Mesenchymal stem cell (in vitro differentiated cells and primary cell): ENCODE measurements around the gene CUX1.

Source experiments
- DNase-seq: peaks from one replicate; pipeline ENCODE4 v3.0.0-alpha.2; 2013
- H2AFZ ChIP-seq: one replicate; pipeline ENCODE4 v1.6.1; 2013; ENCODE audit warnings: low read depth, mild to moderate bottlenecking, control low read depth, inconsistent platforms, low read length, moderate library complexity
- H2AK5ac ChIP-seq: 2 replicates; pipeline ENCODE4 v1.6.1; 2013; ENCODE audit warnings: low read length, moderate library complexity, mild to moderate bottlenecking, inconsistent platforms; ENCODE audit not compliant: severe bottlenecking
- H2BK120ac ChIP-seq: one replicate; pipeline ENCODE4 v1.6.1; 2013; ENCODE audit warnings: low read depth, mild to moderate bottlenecking, inconsistent platforms, low read length, moderate library complexity
- H2BK12ac ChIP-seq, 2 experiments: one replicate each; pipeline ENCODE4 v1.6.1; 2013; ENCODE audit warnings: inconsistent platforms in 2 of 2, low read length in 2 of 2, mild to moderate bottlenecking in 2 of 2, moderate library complexity in 2 of 2, control low read depth in 1 of 2
- H2BK15ac ChIP-seq: one replicate; pipeline ENCODE4 v1.6.1; 2013; ENCODE audit warnings: mild to moderate bottlenecking, low read depth, inconsistent platforms; ENCODE audit not compliant: poor library complexity, severe bottlenecking
- H2BK5ac ChIP-seq: 2 replicates; pipeline ENCODE4 v1.6.1; 2013; ENCODE audit warnings: low read depth, mild to moderate bottlenecking, low read length, control low read depth, inconsistent platforms; ENCODE audit not compliant: poor library complexity, severe bottlenecking
- H3K14ac ChIP-seq, 2 experiments: one replicate each; pipeline ENCODE4 v1.6.1; 2013; ENCODE audit warnings: inconsistent platforms in 2 of 2, low read length in 2 of 2, control low read depth in 1 of 2, mild to moderate bottlenecking in 1 of 2, moderate library complexity in 1 of 2
- H3K18ac ChIP-seq, 2 experiments: one replicate each; pipeline ENCODE4 v1.6.1; 2013; ENCODE audit warnings: inconsistent platforms in 2 of 2, low read length in 2 of 2, control low read depth in 1 of 2, low read depth in 1 of 2, mild to moderate bottlenecking in 1 of 2
- H3K23ac ChIP-seq, 2 experiments: one replicate each; pipeline ENCODE4 v1.6.1; 2013; ENCODE audit warnings: inconsistent platforms in 2 of 2, low read length in 2 of 2, mild to moderate bottlenecking in 2 of 2, moderate library complexity in 2 of 2, control low read depth in 1 of 2
- H3K27ac ChIP-seq: 2 replicates; pipeline ENCODE4 v1.5.1; 2013; ENCODE audit warnings: mild to moderate bottlenecking, moderate library complexity, low read length, control low read depth, inconsistent platforms; ENCODE audit not compliant: poor library complexity, severe bottlenecking
- H3K27me3 ChIP-seq, 2 experiments: 2 replicates each; pipeline versions ENCODE4 v1.6.1 to v1.7.0; 2013; ENCODE audit warnings: low read length in 2 of 2, mild to moderate bottlenecking in 2 of 2, moderate library complexity in 2 of 2, control low read depth in 1 of 2, inconsistent platforms in 1 of 2; ENCODE audit not compliant: control insufficient read depth in 1 of 2, insufficient read depth in 1 of 2
- H3K36me3 ChIP-seq, 2 experiments: 2 replicates each; pipeline versions ENCODE4 v1.6.1 to v1.7.0; 2013; ENCODE audit warnings: low read length in 2 of 2, control low read depth in 1 of 2, inconsistent platforms in 1 of 2, low read depth in 1 of 2, mild to moderate bottlenecking in 1 of 2; ENCODE audit not compliant: insufficient read depth in 2 of 2, control insufficient read depth in 1 of 2
- H3K4ac ChIP-seq, 2 experiments: one replicate each; pipeline ENCODE4 v1.6.1; 2013; ENCODE audit warnings: inconsistent platforms in 2 of 2, low read length in 2 of 2, mild to moderate bottlenecking in 2 of 2, moderate library complexity in 2 of 2, control low read depth in 1 of 2, low read depth in 1 of 2
- H3K4me1 ChIP-seq: 2 replicates; pipeline ENCODE4 v1.6.1; 2013; ENCODE audit warnings: low read depth, low read length, control low read depth; ENCODE audit not compliant: control insufficient read depth, insufficient read depth
- H3K4me2 ChIP-seq: 2 replicates; pipeline ENCODE4 v1.6.1; 2013; ENCODE audit warnings: low read length, mild to moderate bottlenecking, inconsistent platforms; ENCODE audit not compliant: poor library complexity, severe bottlenecking
- H3K4me3 ChIP-seq, 2 experiments: 2 replicates each; pipeline versions ENCODE4 v1.5.1 to v1.7.0; 2013; ENCODE audit warnings: low read length in 2 of 2, mild to moderate bottlenecking in 2 of 2, control low read depth in 1 of 2, low read depth in 1 of 2; ENCODE audit not compliant: insufficient read depth in 1 of 2
- H3K79me1 ChIP-seq: replicated peaks from 2 replicates; pipeline ENCODE4 v1.6.1; 2013; ENCODE audit warnings: mild to moderate bottlenecking, control low read depth, low read length, inconsistent platforms; ENCODE audit not compliant: poor library complexity, severe bottlenecking
- H3K9ac ChIP-seq: 2 replicates; pipeline ENCODE4 v1.7.0; 2013; ENCODE audit warnings: mild to moderate bottlenecking, low read length, moderate library complexity
- H3K9me3 ChIP-seq: 2 replicates; pipeline ENCODE4 v1.7.0; 2013; ENCODE audit warnings: mild to moderate bottlenecking, low read length; ENCODE audit not compliant: control insufficient read depth
- H4K8ac ChIP-seq: one replicate; pipeline ENCODE4 v1.6.1; 2013; ENCODE audit warnings: inconsistent platforms, mild to moderate bottlenecking, low read length, moderate library complexity
- H4K91ac ChIP-seq: one replicate; pipeline ENCODE4 v1.6.1; 2013; ENCODE audit warnings: mild to moderate bottlenecking, low read length, inconsistent platforms
- whole genome bisulfite sequencing: methylation state at CpG from one replicate; pipeline ENCODE4 v1.1.7; 2013; ENCODE audit warnings: mixed read lengths; 5-methylcytosine and 5-hydroxymethylcytosine counted together

CUX1 gene

DNA sequence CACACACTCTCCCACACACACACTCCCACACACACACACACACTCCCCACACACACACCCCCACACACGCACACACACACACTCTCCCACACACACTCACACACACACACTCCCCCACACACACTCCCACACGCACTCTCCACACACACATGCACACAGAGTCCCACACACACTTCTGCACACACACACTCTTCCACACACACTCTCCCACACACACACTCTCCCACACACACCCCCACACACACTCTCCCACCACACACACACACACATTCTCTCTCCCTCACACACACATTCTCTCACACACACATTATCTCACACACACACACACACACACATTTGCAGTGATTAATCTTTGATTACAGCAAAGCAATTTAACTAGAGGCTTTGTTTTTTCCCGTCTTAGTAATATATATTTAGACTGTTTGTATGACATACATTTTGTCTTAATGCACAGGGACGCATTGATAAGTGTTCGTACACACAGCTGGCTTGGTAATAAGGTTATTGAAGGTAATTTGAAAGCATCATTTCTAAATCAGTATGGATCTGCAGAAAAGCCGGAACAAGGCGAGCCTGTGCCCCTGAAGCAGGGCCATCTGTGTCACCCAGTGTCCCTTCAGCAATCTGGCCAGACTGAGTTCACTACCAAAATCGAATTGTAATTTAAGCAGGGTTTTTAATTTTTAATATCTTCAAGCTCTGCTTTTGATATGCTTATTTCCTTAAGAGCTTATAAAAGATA is 399.3 kb downstream of the CUX1 start:
- Histone ChIP-seq H3K4me1 (peaks cover 6% of the 10 kb centered on the region), H3K4ac (no peak overlapping the region), H2BK12ac (no peak overlapping the region), H3K14ac (peak overlapping the region in 1 of 2 experiments; percentile 55), H3K79me1 (peaks cover 9% of the 10 kb centered on the region), H3K27ac (no peak overlapping the region), H3K4me3 (no peak overlapping the region), H2BK15ac (no peak overlapping the region), H3K27me3 (no peaks in the 10 kb centered on the region), H3K9ac (no peak overlapping the region), H3K4me2 (no peak overlapping the region), H2BK120ac (no peak overlapping the region), H2BK5ac (no peak overlapping the region), H4K8ac (no peak overlapping the region), H2AK5ac (no peak overlapping the region), H3K18ac (no peak overlapping the region), H4K91ac (no peak overlapping the region), H3K9me3 (no peaks in the 10 kb centered on the region), H3K23ac (peak overlapping the region in 1 of 2 experiments; percentile 42), H2AFZ (no peak overlapping the region), H3K36me3 (peaks cover 5 to 33% of the 10 kb centered on the region in 2 experiments)
- no peak for DNase-seq
- WGBS, result 87% methylated on average over 6 of the region's 8 CpGs

DNA sequence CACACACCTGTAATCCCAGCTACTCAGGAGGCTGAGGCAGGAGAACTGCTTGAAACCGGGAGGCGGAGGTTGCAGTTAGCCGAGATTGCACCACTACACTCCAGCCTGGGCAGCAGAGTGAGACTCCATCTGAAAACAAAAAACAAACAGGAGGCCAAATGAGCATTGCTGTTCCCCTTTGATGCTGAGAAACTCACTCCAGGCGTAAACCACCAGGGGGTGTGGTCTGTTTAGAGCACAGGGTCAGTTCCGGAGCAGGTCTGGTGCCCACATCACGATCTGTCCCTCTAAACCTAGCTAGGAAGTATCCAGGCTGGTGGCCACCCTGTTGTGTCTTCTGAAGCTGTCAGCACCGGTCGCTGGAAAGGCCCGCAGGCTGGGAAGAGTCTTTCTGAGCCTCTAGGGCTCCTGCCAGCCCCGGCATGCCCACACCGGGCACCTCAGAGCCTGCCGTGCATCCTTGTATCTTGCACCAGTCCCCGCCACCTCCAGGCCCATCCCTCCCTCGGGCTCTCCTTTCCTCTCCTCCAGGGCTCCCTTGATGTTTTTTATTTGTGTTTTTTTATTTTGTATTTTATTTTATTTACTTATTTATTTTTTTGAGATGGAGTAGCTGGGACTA is 402.9 kb downstream of the CUX1 start:
- no peak overlapping the region for H3K23ac ChIP-seq
- no peaks in the 10 kb centered on the region for H3K27me3 ChIP-seq
- peak overlapping the region in 1 of 2 experiments; percentile 59 for H2BK12ac ChIP-seq
- H3K9me3 ChIP-seq, result no peaks in the 10 kb centered on the region
- no peak overlapping the region for H3K4ac ChIP-seq
- H3K79me1 ChIP-seq, result peaks cover 10% of the 10 kb centered on the region
- H4K8ac ChIP-seq, result no peak overlapping the region
- H2AFZ ChIP-seq, result no peak overlapping the region
- no peak for DNase-seq
- H4K91ac ChIP-seq, result no peak overlapping the region
- H2BK5ac ChIP-seq, result no peak overlapping the region
- H3K4me3 ChIP-seq, result no peak overlapping the region
- no peak overlapping the region for H2BK15ac ChIP-seq
- H3K4me2 ChIP-seq, result no peak overlapping the region
- H3K14ac ChIP-seq, result no peak overlapping the region
- H3K36me3 ChIP-seq, result peaks cover 9 to 24% of the 10 kb centered on the region in 2 experiments
- no peak overlapping the region for H2AK5ac ChIP-seq
- H3K9ac ChIP-seq, result no peak overlapping the region
- no peak overlapping the region for H3K18ac ChIP-seq
- H3K4me1 ChIP-seq, result peaks cover 8% of the 10 kb centered on the region
- no peak overlapping the region for H3K27ac ChIP-seq
- no peak overlapping the region for H2BK120ac ChIP-seq
- 94% methylated on average over 9 of the region's 14 CpGs for WGBS

DNA sequence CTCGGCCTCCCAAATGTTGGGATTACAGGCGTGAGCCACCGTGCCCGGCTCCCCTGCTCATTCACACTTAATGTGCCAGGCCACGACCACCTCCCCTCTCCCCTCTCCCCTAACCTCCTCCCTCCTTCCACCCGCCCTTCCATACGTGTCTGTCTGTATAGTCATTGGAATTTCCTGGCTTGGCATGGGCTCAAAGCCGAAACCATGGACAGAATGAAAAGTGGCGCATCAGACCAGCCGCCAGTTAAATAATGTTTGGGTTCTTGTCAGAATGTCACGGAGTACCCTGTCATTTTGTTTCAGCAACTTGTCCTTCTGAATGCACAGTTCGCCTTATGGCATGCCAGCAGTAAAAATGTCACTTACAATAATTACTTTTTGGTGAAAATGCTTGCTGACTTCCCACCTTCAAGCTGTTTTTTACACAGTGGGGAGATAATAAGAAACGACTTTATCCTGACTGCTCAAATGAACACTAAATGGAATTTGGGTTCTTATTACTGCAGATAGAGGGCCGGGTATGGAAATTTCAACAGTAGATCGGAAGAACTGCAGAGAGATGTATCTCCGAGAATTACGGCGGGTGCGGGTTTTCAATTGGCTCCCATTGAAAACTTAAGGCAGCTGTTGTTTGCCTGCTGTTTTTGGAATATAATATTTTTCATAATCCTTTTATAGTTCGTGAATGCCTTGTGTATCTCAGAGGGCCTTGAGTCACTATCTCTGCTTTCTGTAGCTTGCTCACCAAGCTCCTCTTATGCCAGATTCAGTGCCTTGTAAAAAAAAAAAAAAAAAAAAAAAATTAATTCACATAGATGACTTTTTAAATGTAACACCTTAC is 403.8 kb downstream of the CUX1 start:
- Histone ChIP-seq H2BK12ac (no peak overlapping the region), H3K4me3 (no peak overlapping the region), H3K4ac (no peak overlapping the region), H4K8ac (no peak overlapping the region), H2AK5ac (no peak overlapping the region), H3K79me1 (peaks cover 10% of the 10 kb centered on the region), H3K36me3 (peaks cover 9 to 23% of the 10 kb centered on the region in 2 experiments), H3K4me1 (peaks cover 8% of the 10 kb centered on the region), H3K27me3 (no peaks in the 10 kb centered on the region), H3K27ac (no peak overlapping the region), H3K4me2 (no peak overlapping the region), H2BK5ac (no peak overlapping the region), H3K23ac (no peak overlapping the region), H3K14ac (no peak overlapping the region), H4K91ac (no peak overlapping the region), H2BK120ac (no peak overlapping the region), H2AFZ (no peak overlapping the region), H2BK15ac (no peak overlapping the region), H3K18ac (no peak overlapping the region), H3K9ac (no peak overlapping the region), H3K9me3 (no peaks in the 10 kb centered on the region)
- peak; percentile 56 for DNase-seq
- 77% methylated on average over 17 of the region's 20 CpGs for WGBS

DNA sequence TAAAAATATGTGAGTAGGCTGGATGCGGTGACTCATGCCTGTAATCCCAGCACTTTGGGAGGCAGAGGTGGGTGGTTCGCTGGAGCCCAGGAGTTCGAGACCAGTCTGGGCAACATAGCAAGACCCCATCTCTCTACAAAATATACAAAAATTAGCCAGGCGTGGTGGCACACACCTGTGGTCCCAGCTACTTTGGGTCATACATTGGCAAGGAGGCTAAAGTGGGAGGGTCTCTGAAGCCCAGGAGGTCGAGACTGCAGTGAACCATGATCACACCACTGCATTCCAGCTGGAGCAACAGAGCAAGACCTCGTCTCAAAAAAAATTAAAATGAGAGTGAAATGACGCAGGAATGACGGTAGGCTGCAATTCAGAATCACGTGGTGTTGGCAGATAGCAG is 404.5 kb downstream of the CUX1 start:
- H2BK5ac ChIP-seq, result no peak overlapping the region

More for the DNA sequence above, 404.5 kb downstream of the CUX1 start:
- Histone ChIP-seq H3K4me3 (no peak overlapping the region), H2AFZ (no peak overlapping the region), H2BK12ac (no peak overlapping the region), H2AK5ac (no peak overlapping the region), H2BK120ac (no peak overlapping the region), H3K23ac (no peak overlapping the region), H3K36me3 (peaks cover 4 to 20% of the 10 kb centered on the region in 2 experiments), H3K4ac (no peak overlapping the region), H3K18ac (no peak overlapping the region), H4K91ac (no peak overlapping the region), H2BK15ac (no peak overlapping the region), H3K9ac (no peak overlapping the region), H4K8ac (no peak overlapping the region), H3K9me3 (no peaks in the 10 kb centered on the region), H3K27me3 (no peaks in the 10 kb centered on the region), H3K14ac (no peak overlapping the region), H3K4me2 (no peak overlapping the region), H3K27ac (no peak overlapping the region), H3K79me1 (peaks cover 10% of the 10 kb centered on the region), H3K4me1 (peaks cover 8% of the 10 kb centered on the region)
- 100% methylated on average over 6 of the region's 9 CpGs for whole genome bisulfite sequencing
- no peak for DNase-seq
